Endometrial microvascular endothelial cells (primary cell): ENCODE results near the gene STAT1. TPM values are rescaled to one million over a fixed set of nuclear protein-coding genes. Genes with fewer than 3 reads are reported as not detected.

Experiments used
- in situ Hi-C: cut with HindIII; loops from 2 replicates; pipeline ENCODE4 v1.10.0; 2017; ENCODE audit warnings: low sequenced_read_pairs, low pct_unique_long_range_greater_than_20kb; ENCODE audit errors: inconsistent ontology term
- total RNA-seq: library from RNA; depleted of rRNA; stranded (reverse); fragments of >200 nt; gene quantifications from one replicate; pipeline ENCODE4 v1.2.3, GENCODE V29; 2015; ENCODE audit errors: inconsistent ontology term

Gene STAT1
- total RNA-seq, 1 donor from 2014 or later: 65.8 TPM

DNA sequence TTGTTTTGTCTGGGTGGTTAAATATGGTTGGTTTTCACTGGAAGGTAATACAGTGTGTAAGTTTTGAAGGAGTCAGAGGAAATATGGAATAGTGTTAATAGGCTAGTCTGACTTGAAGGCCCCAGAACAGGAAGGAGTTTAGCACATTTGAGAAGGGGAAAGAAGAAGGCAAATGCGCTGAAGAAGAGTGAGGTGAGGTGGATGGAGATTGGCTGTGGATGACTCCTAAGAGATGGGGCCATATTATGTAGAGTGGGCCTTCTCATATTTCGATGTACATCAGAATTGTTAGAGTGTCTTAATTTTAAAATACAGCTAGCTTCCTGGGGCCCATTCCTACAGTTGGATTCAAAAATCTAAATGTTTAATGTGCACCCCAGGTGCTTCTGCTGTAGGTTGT is 72.4 kb downstream of the STAT1 start:
- in situ Hi-C loops: no loop called here

DNA sequence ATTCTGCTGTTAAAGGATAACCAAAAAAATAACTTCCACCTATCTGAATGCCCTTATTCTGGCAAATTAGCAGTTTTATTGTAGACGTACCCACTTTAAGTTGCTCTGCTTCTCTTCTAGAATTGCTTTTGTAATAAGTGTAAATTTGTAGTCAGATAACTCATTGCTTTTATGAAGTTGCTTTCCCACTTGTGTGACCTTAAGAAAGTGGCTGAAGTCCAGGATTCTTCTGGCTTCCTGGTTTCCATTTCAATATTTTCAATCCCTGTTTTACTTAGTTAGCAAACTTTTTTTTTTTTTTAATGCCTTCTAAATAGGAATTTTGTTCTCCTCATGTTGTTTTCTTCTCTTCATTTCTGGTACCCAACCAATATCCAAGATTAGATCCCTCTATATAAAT is 73.5 kb downstream of the STAT1 start:
- in situ Hi-C loops: no loop called here

DNA sequence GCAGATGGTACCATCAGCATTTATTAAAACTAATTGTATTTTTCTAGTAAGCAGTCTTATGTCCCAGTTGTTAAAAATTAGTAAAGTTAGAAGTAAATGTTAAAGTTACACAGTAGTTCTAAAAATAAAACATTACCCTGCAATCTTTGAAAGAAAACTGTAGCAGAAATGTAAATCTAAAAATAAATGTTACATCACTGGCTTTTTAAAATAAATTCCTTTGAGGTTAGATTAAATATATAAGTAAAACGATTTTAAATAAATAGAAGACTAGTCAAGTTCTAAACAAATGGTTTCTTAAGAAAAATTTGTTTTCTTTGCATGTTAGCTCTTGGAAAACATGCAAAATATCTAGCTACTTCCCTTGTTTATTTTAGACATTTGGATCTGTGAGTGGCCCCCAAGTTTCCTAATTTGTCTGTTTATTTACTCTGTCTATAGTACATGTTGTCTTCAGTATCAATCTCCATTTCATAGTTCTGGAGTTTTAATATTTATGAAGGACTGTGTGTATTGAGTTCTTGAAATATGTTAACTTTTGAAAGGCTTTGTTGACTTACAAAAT is 75.1 kb downstream of the STAT1 start:
- in situ Hi-C loops: no loop called here

DNA sequence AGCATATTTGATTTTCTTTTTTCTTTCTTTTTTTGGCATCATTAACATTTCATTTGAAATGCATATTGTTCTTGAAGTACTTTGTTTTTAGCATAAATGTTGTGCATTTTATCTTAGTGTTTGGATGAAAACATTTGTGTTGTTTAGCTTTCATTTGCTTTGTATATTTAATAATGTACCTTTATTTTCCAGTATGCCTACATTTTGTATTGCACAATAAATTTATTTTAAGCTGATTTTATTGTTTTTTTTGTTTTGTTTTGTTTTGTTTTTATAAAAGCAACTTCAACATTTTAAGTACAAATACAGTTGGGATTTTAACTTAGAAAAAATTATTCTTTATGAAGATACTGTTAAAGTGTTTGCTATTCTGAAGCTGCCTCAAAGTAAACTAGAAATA is 78.9 kb downstream of the STAT1 start:
- in situ Hi-C loops: no loop called here

DNA sequence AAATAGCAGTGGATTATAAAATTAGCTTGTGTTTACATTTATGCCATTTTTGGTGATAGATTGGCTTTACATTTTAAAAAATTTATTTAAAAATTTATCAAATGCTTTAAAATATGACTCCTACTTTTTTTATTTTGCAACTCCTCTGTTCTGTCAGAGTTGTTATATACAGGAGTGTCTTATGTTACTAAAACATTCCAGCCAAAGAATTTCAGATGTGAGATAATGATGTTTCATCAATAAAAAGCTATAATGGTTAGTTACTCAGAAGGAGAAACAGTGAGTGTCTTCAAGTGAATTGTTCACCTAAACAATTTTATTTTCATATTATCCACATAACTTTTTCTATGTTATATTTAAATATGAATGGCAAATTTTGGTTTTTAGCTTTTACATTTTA is 80.6 kb downstream of the STAT1 start:
- in situ Hi-C loops: no loop called here

DNA sequence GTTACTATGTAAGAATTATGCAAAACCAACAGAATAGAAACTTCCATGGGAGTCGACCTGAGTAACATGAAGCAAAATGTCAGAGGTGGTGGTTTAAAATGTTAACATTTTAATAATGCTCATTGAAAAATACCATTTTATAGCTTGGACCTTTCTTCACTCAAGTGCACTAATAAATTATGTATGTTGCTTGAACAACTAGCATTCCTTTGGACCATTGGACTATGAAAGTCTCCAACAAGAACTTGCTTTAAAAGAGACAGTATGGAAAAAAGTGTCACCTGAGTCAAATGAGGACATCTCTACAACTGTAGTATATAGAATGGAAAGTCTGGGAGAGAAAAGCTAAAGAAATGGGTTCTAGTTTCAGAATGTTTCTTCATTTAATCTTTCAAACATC is 81.5 kb downstream of the STAT1 start:
- in situ Hi-C loops: no loop called here

DNA sequence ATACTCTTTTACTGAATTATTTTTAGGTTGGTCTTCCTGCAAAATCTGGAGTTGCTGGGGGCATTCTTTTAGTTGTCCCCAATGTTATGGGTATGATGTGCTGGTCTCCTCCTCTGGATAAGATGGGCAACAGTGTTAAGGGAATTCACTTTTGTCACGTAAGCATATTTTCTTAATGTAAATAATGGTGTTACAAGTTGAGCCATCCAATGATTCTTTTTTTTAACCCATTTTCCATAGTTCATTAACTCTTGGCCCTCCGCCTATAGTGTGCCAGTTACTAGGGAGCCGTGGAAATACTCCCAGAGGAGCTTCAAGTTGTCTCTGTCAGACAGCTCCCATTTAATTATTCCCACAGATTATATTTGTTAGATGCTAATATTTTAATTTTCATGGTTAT is 83.6 kb downstream of the STAT1 start:
- in situ Hi-C loops: no loop called here

DNA sequence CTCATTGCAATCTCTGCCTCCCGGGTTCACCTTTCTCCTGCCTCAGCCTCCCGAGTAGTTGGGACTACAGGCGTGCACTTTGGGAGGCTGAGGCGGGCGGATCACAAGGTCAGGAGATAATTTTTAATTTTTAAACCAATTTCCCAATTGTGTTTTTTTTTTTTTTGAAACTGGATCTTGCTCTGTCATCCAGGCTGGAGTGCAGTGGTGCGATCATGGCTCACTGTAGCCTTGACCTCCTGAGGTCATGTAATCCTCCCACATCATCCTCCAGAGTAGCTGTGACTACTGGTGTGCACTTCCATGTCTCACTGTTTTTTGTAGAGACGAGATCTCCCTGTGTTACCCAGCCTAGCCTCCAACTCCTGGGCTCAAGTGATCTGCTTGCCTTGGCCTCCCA is 84.1 kb downstream of the STAT1 start:
- in situ Hi-C loops: no loop called here

DNA sequence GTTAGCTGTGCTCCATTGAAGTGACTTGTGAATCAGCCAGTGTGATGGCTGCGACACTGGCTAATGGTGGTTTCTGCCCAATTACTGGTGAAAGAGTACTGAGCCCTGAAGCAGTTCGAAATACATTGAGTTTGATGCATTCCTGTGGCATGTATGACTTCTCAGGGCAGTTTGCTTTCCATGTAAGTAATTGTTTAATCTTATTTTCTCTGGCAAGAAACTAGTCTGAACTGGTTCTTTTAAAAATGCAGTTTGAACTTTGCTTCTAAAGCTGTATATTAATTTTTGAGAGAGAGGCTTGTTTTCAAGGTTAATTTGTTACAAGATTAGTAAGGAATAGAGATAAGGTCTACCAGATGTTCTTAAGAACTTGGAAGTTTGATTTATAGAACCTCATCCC is 86.7 kb downstream of the STAT1 start:
- in situ Hi-C loops: no loop called here

DNA sequence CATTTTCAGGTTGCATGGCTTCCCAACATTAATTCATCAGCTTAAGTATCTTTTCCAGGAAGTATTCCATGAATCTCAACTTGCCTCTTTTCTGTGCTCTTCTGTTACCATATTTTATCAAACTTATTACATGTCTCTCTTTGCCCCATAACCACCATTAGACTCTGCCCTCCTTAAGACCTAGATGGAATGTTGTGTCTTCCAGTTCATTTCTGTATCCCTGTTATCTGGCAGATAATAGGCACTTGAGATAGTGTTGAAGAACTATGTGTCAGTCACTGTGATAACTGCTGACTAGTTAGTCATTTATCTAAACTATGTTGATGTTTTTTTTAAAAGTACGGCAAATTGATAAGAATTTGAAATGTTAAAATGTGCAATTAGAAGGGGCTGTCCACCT is 91.6 kb downstream of the STAT1 start:
- in situ Hi-C loops: no loop called here

DNA sequence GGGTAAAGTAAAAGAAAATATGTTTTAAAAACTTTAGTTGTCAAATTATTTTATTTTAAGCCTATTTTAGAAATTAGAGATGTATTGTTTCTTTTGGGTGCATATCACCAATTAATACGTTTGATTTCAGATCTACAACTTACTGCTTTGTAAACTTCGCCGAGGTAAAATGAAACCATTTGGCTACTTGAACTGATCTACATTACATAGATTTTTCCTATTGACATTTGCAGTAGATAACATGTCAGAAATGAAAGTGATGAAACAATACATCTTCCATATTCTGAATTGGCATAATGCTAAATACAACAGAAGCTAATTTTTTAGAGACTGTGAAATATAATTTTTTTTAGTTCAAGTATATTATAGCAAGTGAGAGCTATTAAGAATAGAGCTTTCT is 93.9 kb downstream of the STAT1 start:
- in situ Hi-C loops: no loop called here

Other genes starting within 250 kb of the STAT1 start
- gene GLS, start 133.3 kb downstream of the STAT1 start, total RNA-seq: 110 TPM
- not detected for gene STAT4, start 136.8 kb upstream of the STAT1 start, total RNA-seq
- 65.4 TPM for gene MYO1B, start 231.2 kb upstream of the STAT1 start, total RNA-seq